ENCODE results near the gene JARID2. TPM values are rescaled to one million over a fixed set of nuclear protein-coding genes. Genes with fewer than 3 reads are reported as not detected.

JARID2 gene
- polyA plus RNA-seq, 1 donor (not counting 4 experiments of a cell fraction or from before 2014, with no cell fraction given), result 11.0 TPM

- dilution Hi-C loops (cut with MboI; ENCODE audit: extremely low pct_ligation_motif_present, low sequenced_read_pairs), result no loop called here
- Histone ChIP-seq H3K79me2 (ENCODE audit: control insufficient read depth, insufficient read depth, low read length) (peaks cover under 1% of the 10 kb centered on the region), H3K36me3 (ENCODE audit: control insufficient read depth in 2 of 2, extremely low read depth in 1 of 2, insufficient read depth in 2 of 2, low read length in 2 of 2) (peaks cover 28 to 47% of the 10 kb centered on the region in 2 experiments), H3K27me3 (ENCODE audit: control insufficient read depth, extremely low read depth, insufficient read depth, low read length) (no peaks in the 10 kb centered on the region), H2AFZ (ENCODE audit: control insufficient read depth, low read length) (no peak overlapping the region), H3K9me3 (ENCODE audit: control insufficient read depth, low read depth, low read length) (no peaks in the 10 kb centered on the region), H3K9ac (ENCODE audit: control insufficient read depth, extremely low read depth, insufficient read depth, low read length) (no peak overlapping the region), H3K9me1 (ENCODE audit: control insufficient read depth, extremely low read depth, insufficient read depth, low read length) (no peaks in the 10 kb centered on the region), H4K20me1 (ENCODE audit: control insufficient read depth, extremely low read depth, insufficient read depth, low read length) (peaks cover 2% of the 10 kb centered on the region), H3K4me2 (ENCODE audit: control insufficient read depth, extremely low read depth, insufficient read depth, low read depth, low read length) (no peak overlapping the region), H3K4me3 (ENCODE audit: control insufficient read depth in 2 of 3, extremely low read depth in 1 of 3, insufficient read depth in 2 of 3, low read depth in 1 of 3, low read length in 3 of 3) (no peak overlapping the region), H3K27ac (ENCODE audit: control insufficient read depth, insufficient read depth, low read length) (no peak overlapping the region), H3K4me1 (ENCODE audit: control insufficient read depth, extremely low read depth, insufficient read depth, low read length) (no peaks in the 10 kb centered on the region)
- DNase-seq (ENCODE audit: low read depth, low spot score) (no peak), FAIRE-seq (no peak)
- TF ChIP-seq CTCF (optimal IDR thresholded peaks at IDR 0.05 in 1 of 3, IDR thresholded peaks at IDR 0.05 in 1 of 3, conservative IDR thresholded peaks at IDR 0.05 in 1 of 3; ENCODE audit: extremely low read depth in 1 of 3, insufficient read depth in 2 of 3, low read length in 3 of 3) (no peak), EZH2 (IDR thresholded peaks at IDR 0.05; ENCODE audit: low read length) (no peak)
These were observed 264.8 kb downstream of the JARID2 start for GRCh38 chr6:15510536-15511247.

- Histone ChIP-seq H3K4me2 (ENCODE audit: control insufficient read depth, extremely low read depth, insufficient read depth, low read depth, low read length) (no peak overlapping the region), H3K36me3 (ENCODE audit: control insufficient read depth in 2 of 2, extremely low read depth in 1 of 2, insufficient read depth in 2 of 2, low read length in 2 of 2) (peaks cover 32 to 44% of the 10 kb centered on the region in 2 experiments), H3K9ac (ENCODE audit: control insufficient read depth, extremely low read depth, insufficient read depth, low read length) (no peak overlapping the region), H3K9me1 (ENCODE audit: control insufficient read depth, extremely low read depth, insufficient read depth, low read length) (no peaks in the 10 kb centered on the region), H2AFZ (ENCODE audit: control insufficient read depth, low read length) (no peak overlapping the region), H3K27me3 (ENCODE audit: control insufficient read depth, extremely low read depth, insufficient read depth, low read length) (no peaks in the 10 kb centered on the region), H3K27ac (ENCODE audit: control insufficient read depth, insufficient read depth, low read length) (no peak overlapping the region), H3K4me1 (ENCODE audit: control insufficient read depth, extremely low read depth, insufficient read depth, low read length) (no peaks in the 10 kb centered on the region), H3K79me2 (ENCODE audit: control insufficient read depth, insufficient read depth, low read length) (no peaks in the 10 kb centered on the region), H3K9me3 (ENCODE audit: control insufficient read depth, low read depth, low read length) (no peaks in the 10 kb centered on the region), H4K20me1 (ENCODE audit: control insufficient read depth, extremely low read depth, insufficient read depth, low read length) (peaks cover 2% of the 10 kb centered on the region), H3K4me3 (ENCODE audit: control insufficient read depth in 2 of 3, extremely low read depth in 1 of 3, insufficient read depth in 2 of 3, low read depth in 1 of 3, low read length in 3 of 3) (no peak overlapping the region)
- DNase-seq (ENCODE audit: low read depth, low spot score) (no peak), FAIRE-seq (no peak)
- dilution Hi-C loops (cut with MboI; ENCODE audit: extremely low pct_ligation_motif_present, low sequenced_read_pairs), result no loop called here
- TF ChIP-seq EZH2 (IDR thresholded peaks at IDR 0.05; ENCODE audit: low read length), result no peak
- TF ChIP-seq CTCF (optimal IDR thresholded peaks at IDR 0.05 in 1 of 3, IDR thresholded peaks at IDR 0.05 in 1 of 3, conservative IDR thresholded peaks at IDR 0.05 in 1 of 3; ENCODE audit: extremely low read depth in 1 of 3, insufficient read depth in 2 of 3, low read length in 3 of 3), result no peak
These were observed 265.6 kb downstream of the JARID2 start for GRCh38 chr6:15511248-15512125.

All from keratinocyte (primary cell).